ENCODE data around the gene BAMBI.
A peak's percentile ranks its signal among the peaks of the same experiment; 100 is the strongest.

BAMBI gene

DNA sequence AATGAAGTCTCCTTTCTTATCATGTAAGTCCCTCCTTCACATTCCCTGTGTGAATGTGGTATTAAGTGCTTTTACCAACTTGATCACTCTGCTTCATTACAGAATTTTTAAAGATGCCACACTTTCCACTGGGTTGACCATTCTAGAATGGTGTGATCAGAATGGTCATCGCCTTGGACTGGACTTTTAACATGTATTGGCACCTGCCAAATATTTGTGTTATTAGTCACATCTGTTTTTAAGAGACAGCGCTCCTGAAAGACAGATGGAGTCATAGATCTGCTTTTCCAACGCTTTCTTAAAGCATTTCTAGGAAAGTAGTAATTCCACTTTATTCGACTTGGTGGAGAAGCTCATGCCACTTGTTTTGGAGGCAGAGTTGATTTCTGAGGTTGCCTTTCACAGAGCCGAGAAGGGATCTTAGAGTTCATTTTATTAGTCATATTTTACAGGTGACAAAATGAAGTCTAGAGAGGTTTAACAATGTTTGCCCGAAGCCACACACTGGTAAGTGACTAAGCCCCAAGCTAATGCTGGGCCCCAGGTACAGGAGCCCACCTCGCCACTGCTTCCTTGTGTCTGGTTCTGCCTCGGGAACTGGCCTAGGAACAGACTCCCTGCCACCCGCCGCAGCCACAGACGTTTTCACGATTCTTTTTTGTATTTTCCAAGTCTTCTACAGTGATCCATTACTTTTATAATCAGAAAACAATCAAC lies 10.4 kb upstream of the BAMBI start:
- Histone ChIP-seq H3K27ac (ENCODE audit: extremely low read depth, low read depth, low read length) (no peak overlapping the region), H3K4me1 (ENCODE audit: control insufficient read depth, insufficient read depth, low read length) (peaks cover 10% of the 10 kb centered on the region; the same call in 1 of the 2 replicates), H3K9me3 (ENCODE audit: control insufficient read depth, insufficient read depth, low read depth, low read length) (no peaks in the 10 kb centered on the region), H3K4me3 (ENCODE audit: low read depth, low read length) (no peak overlapping the region), H3K36me3 (ENCODE audit: control insufficient read depth in 2 of 2, insufficient read depth in 1 of 2, low read length in 2 of 2) (no peaks in the 10 kb centered on the region)
- TF ChIP-seq FEZF1 (tag by site-specific recombination; IDR thresholded peaks at IDR 0.05) (no peak), ZNF510 (tag by site-specific recombination; IDR thresholded peaks at IDR 0.05; ENCODE audit: insufficient replicate concordance) (no peak), RBAK (tag by site-specific recombination; IDR thresholded peaks at IDR 0.05) (no peak), KLF7 (tag by site-specific recombination; IDR thresholded peaks at IDR 0.05; ENCODE audit: borderline replicate concordance) (no peak), GLI4 (tag by site-specific recombination; IDR thresholded peaks at IDR 0.05) (no peak), ZNF214 (tag by site-specific recombination; IDR thresholded peaks at IDR 0.05; ENCODE audit: borderline replicate concordance) (no peak), ZNF248 (tag by site-specific recombination; IDR thresholded peaks at IDR 0.05) (no peak), OSR2 (tag by site-specific recombination; IDR thresholded peaks at IDR 0.05) (no peak)
- TF ChIP-seq, protein P1, sequence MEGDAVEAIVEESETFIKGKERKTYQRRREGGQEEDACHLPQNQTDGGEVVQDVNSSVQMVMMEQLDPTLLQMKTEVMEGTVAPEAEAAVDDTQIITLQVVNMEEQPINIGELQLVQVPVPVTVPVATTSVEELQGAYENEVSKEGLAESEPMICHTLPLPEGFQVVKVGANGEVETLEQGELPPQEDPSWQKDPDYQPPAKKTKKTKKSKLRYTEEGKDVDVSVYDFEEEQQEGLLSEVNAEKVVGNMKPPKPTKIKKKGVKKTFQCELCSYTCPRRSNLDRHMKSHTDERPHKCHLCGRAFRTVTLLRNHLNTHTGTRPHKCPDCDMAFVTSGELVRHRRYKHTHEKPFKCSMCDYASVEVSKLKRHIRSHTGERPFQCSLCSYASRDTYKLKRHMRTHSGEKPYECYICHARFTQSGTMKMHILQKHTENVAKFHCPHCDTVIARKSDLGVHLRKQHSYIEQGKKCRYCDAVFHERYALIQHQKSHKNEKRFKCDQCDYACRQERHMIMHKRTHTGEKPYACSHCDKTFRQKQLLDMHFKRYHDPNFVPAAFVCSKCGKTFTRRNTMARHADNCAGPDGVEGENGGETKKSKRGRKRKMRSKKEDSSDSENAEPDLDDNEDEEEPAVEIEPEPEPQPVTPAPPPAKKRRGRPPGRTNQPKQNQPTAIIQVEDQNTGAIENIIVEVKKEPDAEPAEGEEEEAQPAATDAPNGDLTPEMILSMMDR (tag by site-specific recombination; IDR thresholded peaks at IDR 0.05): no peak
- TF ChIP-seq, protein P2, sequence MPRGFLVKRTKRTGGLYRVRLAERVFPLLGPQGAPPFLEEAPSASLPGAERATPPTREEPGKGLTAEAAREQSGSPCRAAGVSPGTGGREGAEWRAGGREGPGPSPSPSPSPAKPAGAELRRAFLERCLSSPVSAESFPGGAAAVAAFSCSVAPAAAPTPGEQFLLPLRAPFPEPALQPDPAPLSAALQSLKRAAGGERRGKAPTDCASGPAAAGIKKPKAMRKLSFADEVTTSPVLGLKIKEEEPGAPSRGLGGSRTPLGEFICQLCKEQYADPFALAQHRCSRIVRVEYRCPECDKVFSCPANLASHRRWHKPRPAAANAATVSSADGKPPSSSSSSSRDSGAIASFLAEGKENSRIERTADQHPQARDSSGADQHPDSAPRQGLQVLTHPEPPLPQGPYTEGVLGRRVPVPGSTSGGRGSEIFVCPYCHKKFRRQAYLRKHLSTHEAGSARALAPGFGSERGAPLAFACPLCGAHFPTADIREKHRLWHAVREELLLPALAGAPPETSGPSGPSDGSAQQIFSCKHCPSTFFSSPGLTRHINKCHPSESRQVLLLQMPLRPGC (tag by site-specific recombination; IDR thresholded peaks at IDR 0.05): no peak
- TF ChIP-seq, protein P3, sequence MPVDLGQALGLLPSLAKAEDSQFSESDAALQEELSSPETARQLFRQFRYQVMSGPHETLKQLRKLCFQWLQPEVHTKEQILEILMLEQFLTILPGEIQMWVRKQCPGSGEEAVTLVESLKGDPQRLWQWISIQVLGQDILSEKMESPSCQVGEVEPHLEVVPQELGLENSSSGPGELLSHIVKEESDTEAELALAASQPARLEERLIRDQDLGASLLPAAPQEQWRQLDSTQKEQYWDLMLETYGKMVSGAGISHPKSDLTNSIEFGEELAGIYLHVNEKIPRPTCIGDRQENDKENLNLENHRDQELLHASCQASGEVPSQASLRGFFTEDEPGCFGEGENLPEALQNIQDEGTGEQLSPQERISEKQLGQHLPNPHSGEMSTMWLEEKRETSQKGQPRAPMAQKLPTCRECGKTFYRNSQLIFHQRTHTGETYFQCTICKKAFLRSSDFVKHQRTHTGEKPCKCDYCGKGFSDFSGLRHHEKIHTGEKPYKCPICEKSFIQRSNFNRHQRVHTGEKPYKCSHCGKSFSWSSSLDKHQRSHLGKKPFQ (tag by site-specific recombination; IDR thresholded peaks at IDR 0.05): no peak
- TF ChIP-seq, protein P4, sequence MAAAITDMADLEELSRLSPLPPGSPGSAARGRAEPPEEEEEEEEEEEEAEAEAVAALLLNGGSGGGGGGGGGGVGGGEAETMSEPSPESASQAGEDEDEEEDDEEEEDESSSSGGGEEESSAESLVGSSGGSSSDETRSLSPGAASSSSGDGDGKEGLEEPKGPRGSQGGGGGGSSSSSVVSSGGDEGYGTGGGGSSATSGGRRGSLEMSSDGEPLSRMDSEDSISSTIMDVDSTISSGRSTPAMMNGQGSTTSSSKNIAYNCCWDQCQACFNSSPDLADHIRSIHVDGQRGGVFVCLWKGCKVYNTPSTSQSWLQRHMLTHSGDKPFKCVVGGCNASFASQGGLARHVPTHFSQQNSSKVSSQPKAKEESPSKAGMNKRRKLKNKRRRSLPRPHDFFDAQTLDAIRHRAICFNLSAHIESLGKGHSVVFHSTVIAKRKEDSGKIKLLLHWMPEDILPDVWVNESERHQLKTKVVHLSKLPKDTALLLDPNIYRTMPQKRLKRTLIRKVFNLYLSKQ (tag by site-specific recombination; IDR thresholded peaks at IDR 0.05; ENCODE audit: borderline replicate concordance): no peak
- TF ChIP-seq, protein P5, sequence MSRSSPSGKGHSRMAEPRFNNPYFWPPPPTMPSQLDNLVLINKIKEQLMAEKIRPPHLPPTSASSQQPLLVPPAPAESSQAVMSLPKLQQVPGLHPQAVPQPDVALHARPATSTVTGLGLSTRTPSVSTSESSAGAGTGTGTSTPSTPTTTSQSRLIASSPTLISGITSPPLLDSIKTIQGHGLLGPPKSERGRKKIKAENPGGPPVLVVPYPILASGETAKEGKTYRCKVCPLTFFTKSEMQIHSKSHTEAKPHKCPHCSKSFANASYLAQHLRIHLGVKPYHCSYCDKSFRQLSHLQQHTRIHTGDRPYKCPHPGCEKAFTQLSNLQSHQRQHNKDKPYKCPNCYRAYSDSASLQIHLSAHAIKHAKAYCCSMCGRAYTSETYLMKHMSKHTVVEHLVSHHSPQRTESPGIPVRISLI (tag by site-specific recombination; IDR thresholded peaks at IDR 0.05): no peak
- CTCF ChIA-PET: interaction anchor here (0.5 to 1.7 kb wide), 3 partner anchors 9 to 638 kb away, joined by 3 to 6 read pairs (median 5); no protein-coding TSS in a partner anchor
- POLR2A ChIA-PET: interaction anchor here (0.7 to 2.2 kb wide), 2 partner anchors 10 to 570 kb away, joined by 3 to 11 read pairs; partner anchors contain the start of gene BAMBI

DNA sequence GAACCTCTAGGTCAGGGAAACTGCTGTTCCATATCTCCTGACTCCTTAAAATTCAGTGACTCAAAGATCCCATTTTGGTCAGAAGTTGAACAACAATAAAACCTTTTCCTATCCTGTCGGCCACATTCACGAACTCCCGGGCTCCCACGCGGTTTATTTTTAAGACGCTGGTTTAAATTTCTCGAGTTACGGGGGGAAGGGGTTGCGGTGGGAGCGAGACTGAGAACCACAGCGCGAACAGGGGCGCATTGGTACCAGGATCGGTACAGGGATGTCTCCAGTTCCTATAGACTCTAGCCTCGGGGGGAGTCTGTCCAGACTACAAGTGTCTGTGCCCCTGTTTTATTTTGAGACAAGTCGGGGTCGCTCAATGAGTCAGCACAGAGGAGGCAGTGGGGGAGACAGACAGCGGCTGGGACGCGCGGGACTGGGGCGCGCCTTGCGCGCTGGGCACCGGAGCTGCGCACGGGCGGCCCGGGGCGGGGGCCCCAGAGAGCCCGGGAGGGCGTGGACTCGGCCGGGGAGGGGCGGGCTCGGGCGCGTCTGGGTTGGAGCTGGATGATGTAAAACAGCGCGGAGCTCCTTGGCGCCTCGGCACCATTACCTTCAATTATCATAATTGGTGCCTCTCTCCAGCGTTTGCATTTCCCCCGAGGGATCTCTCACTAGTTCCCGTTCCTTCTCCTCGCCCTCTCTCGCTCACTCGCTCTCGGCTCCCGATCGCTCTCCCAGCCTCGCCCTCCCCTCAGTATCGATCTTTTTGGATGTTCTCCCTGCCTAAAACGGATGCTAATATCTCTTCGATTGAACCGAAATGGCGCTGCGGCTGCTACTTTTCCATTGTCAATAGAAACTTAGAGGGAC lies 8.7 kb upstream of the BAMBI start:
- Histone ChIP-seq H3K4me3 (ENCODE audit: low read depth, low read length) (peak overlapping the region; percentile 50), H3K36me3 (ENCODE audit: control insufficient read depth in 2 of 2, insufficient read depth in 1 of 2, low read length in 2 of 2) (no peaks in the 10 kb centered on the region), H3K9me3 (ENCODE audit: control insufficient read depth, insufficient read depth, low read depth, low read length) (no peaks in the 10 kb centered on the region), H3K4me1 (ENCODE audit: control insufficient read depth, insufficient read depth, low read length) (peaks cover 10% of the 10 kb centered on the region; the same call in 1 of the 2 replicates), H3K27ac (ENCODE audit: extremely low read depth, low read depth, low read length) (peak overlapping the region; percentile 71)
- ChIA-PET POLR2A (interaction anchor here (0.7 to 2.2 kb wide), 8 partner anchors 9 to 585 kb away, joined by 3 to 11 read pairs (median 4); partner anchors contain the start of gene BAMBI), CTCF (interaction anchor here (1.4 to 2.4 kb wide), 3 partner anchors 8 to 325 kb away, joined by 3 to 8 read pairs (median 5); no protein-coding TSS in a partner anchor)
- TF ChIP-seq ZNF366 (tag by site-specific recombination; conservative IDR thresholded peaks at IDR 0.05) (peak; percentile 86), ZNF777 (tag by site-specific recombination; IDR thresholded peaks at IDR 0.05; ENCODE audit: borderline replicate concordance) (no peak), ZNF514 (tag by site-specific recombination; IDR thresholded peaks at IDR 0.05) (no peak), KLF10 (tag by site-specific recombination; IDR thresholded peaks at IDR 0.05) (peak; percentile 20; the same call in 1 of the 2 replicates), ZNF416 (tag by site-specific recombination; IDR thresholded peaks at IDR 0.05) (no peak), ZNF600 (tag by site-specific recombination; IDR thresholded peaks at IDR 0.05) (no peak), ZSCAN30 (tag by site-specific recombination; IDR thresholded peaks at IDR 0.05) (0 out of 2 replicates have a peak, but pooled peaks have one; percentile 25)
- TF ChIP-seq, protein P6, sequence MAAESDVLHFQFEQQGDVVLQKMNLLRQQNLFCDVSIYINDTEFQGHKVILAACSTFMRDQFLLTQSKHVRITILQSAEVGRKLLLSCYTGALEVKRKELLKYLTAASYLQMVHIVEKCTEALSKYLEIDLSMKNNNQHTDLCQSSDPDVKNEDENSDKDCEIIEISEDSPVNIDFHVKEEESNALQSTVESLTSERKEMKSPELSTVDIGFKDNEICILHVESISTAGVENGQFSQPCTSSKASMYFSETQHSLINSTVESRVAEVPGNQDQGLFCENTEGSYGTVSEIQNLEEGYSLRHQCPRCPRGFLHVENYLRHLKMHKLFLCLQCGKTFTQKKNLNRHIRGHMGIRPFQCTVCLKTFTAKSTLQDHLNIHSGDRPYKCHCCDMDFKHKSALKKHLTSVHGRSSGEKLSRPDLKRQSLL (tag by site-specific recombination; IDR thresholded peaks at IDR 0.05): 0 out of 2 replicates have a peak, but pooled peaks have one; percentile 49
